Measurements from ENCODE around the gene BNIP5. TPM values are rescaled to one million over a fixed set of nuclear protein-coding genes. Genes with fewer than 3 reads are reported as not detected.

BNIP5 gene
- polyA plus RNA-seq, 3 donors, result not detected

DNA sequence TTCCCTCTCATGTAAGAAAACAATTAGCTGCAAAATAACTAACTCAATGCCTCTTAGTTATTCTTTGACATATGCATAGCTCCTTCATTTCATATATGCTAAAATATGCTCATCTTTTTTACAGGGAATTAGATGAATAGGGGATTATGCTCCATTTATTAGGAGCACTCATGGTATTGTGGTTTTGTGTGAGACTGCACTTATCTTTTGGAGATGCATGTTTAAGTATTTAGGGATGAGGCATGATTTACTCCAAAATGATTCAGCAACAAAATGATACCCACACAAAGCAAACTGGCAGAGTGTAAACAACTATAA lies 8.8 kb downstream of the BNIP5 start:
- no peak overlapping the region for H3K4me2 ChIP-seq (replicated peaks; ENCODE audit: extremely low read depth, low read length, poor library complexity, severe bottlenecking)
- Mint-ChIP-seq H3K4me3 (no peak overlapping the region), H3K27ac (no peak overlapping the region), H3K27me3 (ENCODE audit: low read depth in 3 of 3) (peaks cover 4 to 9% (median 4%) of the 10 kb centered on the region in 3 donors), H3K9me3 (no peaks in the 10 kb centered on the region), H3K36me3 (no peaks in the 10 kb centered on the region), H3K4me1 (peaks cover 10% of the 10 kb centered on the region)
- no peaks in the 10 kb centered on the region for H3K79me2 ChIP-seq (ENCODE audit: insufficient read depth, low read length)
- no peaks in the 10 kb centered on the region for H4K20me1 ChIP-seq (ENCODE audit: insufficient read depth, low read length)
- H3K9me3 ChIP-seq (replicated peaks in 1 of 2; ENCODE audit: control insufficient read depth in 1 of 2, insufficient read depth in 1 of 2, low read length in 2 of 2), result no peaks in the 10 kb centered on the region
- no peak for DNase-seq
- H3K27me3 ChIP-seq (ENCODE audit: control insufficient read depth in 2 of 2, insufficient read depth in 2 of 2, low read length in 2 of 2), result no peaks in the 10 kb centered on the region
- TF ChIP-seq, protein P1, sequence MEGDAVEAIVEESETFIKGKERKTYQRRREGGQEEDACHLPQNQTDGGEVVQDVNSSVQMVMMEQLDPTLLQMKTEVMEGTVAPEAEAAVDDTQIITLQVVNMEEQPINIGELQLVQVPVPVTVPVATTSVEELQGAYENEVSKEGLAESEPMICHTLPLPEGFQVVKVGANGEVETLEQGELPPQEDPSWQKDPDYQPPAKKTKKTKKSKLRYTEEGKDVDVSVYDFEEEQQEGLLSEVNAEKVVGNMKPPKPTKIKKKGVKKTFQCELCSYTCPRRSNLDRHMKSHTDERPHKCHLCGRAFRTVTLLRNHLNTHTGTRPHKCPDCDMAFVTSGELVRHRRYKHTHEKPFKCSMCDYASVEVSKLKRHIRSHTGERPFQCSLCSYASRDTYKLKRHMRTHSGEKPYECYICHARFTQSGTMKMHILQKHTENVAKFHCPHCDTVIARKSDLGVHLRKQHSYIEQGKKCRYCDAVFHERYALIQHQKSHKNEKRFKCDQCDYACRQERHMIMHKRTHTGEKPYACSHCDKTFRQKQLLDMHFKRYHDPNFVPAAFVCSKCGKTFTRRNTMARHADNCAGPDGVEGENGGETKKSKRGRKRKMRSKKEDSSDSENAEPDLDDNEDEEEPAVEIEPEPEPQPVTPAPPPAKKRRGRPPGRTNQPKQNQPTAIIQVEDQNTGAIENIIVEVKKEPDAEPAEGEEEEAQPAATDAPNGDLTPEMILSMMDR (IDR thresholded peaks at IDR 0.05), result no peak
- intact Hi-C loops (cut with micrococcal nuclease), result no loop called here
- no peaks in the 10 kb centered on the region for H3K36me3 ChIP-seq (replicated peaks in 1 of 2; ENCODE audit: control insufficient read depth in 1 of 2, insufficient read depth in 2 of 2, low read length in 2 of 2)
- H2AFZ ChIP-seq (ENCODE audit: insufficient read depth, low read depth, low read length, poor library complexity, severe bottlenecking), result no peak overlapping the region
- no peak overlapping the region for H3K27ac ChIP-seq (ENCODE audit: low read depth in 1 of 2, low read length in 2 of 2)
- H3K9ac ChIP-seq (ENCODE audit: insufficient read depth, low read length, poor library complexity, severe bottlenecking), result no peak overlapping the region
- H3K4me3 ChIP-seq (replicated peaks in 1 of 3; ENCODE audit: low read depth in 2 of 3, low read length in 3 of 3), result no peak overlapping the region
- H3K4me1 ChIP-seq (ENCODE audit: control insufficient read depth in 1 of 2, insufficient read depth in 2 of 2, low read length in 2 of 2), result peaks cover 3 to 5% of the 10 kb centered on the region in 2 donors

DNA sequence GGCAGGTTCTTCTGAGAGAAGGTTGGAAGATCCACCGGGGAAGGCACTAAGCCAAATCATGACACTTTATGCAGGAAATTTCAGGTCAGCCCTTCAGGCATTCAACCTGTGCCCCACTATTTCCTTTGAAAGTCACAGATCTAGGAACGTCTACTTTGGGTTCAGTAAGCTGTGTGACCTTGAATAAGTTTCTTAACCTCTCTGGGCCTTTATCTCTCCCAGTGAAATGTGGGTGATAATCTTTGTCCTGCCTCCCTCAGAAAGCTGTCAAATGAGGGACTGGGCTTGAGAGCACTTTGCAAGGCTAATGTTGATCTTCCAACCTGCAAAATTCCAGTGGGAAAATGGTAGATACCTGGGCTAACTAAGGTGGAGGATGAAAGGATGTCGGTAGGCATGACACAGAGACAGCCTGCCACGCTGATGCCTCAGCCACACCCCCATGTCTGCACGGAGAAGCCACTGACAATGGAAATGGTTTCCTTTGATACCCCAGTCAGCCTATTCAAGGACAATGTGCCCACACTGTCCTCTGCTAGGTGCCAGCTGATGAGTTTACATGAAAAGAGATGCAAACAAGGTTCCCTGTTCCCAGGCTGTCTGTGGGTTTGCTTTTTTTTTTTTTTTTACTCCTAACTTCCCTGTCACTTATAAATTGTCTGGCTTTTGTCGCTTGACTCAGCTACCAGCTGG lies 9.3 kb downstream of the BNIP5 start:
- Mint-ChIP-seq H3K27me3 (ENCODE audit: low read depth in 3 of 3) (peaks cover 3 to 7% (median 4%) of the 10 kb centered on the region in 3 donors), H3K27ac (peak overlapping the region in 1 of 7 donors; percentile 28), H3K4me3 (no peak overlapping the region), H3K9me3 (no peaks in the 10 kb centered on the region), H3K36me3 (no peaks in the 10 kb centered on the region), H3K4me1 (peaks cover 10% of the 10 kb centered on the region)
- intact Hi-C loops (cut with micrococcal nuclease), result no loop called here
- Histone ChIP-seq H3K4me3 (replicated peaks in 1 of 3; ENCODE audit: low read depth in 2 of 3, low read length in 3 of 3) (no peak overlapping the region), H3K4me1 (ENCODE audit: control insufficient read depth in 1 of 2, insufficient read depth in 2 of 2, low read length in 2 of 2) (peaks cover 3 to 5% of the 10 kb centered on the region in 2 donors), H3K27ac (ENCODE audit: low read depth in 1 of 2, low read length in 2 of 2) (no peak overlapping the region), H2AFZ (ENCODE audit: insufficient read depth, low read depth, low read length, poor library complexity, severe bottlenecking) (no peak overlapping the region), H3K4me2 (replicated peaks; ENCODE audit: extremely low read depth, low read length, poor library complexity, severe bottlenecking) (no peak overlapping the region), H3K36me3 (replicated peaks in 1 of 2; ENCODE audit: control insufficient read depth in 1 of 2, insufficient read depth in 2 of 2, low read length in 2 of 2) (no peaks in the 10 kb centered on the region), H3K9ac (ENCODE audit: insufficient read depth, low read length, poor library complexity, severe bottlenecking) (no peak overlapping the region), H3K9me3 (replicated peaks in 1 of 2; ENCODE audit: control insufficient read depth in 1 of 2, insufficient read depth in 1 of 2, low read length in 2 of 2) (no peaks in the 10 kb centered on the region), H3K79me2 (ENCODE audit: insufficient read depth, low read length) (no peaks in the 10 kb centered on the region), H3K27me3 (ENCODE audit: control insufficient read depth in 2 of 2, insufficient read depth in 2 of 2, low read length in 2 of 2) (no peaks in the 10 kb centered on the region), H4K20me1 (ENCODE audit: insufficient read depth, low read length) (no peaks in the 10 kb centered on the region)
- DNase-seq, result no peak
- WGBS (ENCODE audit: insufficient coverage), result 67% methylated on average over 1 of the region's 6 CpGs
- TF ChIP-seq, protein P1 (IDR thresholded peaks at IDR 0.05), result no peak

All from CD14-positive monocyte (primary cell).